Activated T-cell treated with anti-CD3 and anti-CD28 coated beads for 24 hours (primary cell): Measurements from ENCODE around the gene NPIPA2.
"Not testable (repeated sequence)": the region's sequence is repeated elsewhere in the genome, so short reads cannot be mapped to it uniquely, and the experiment has no call there.

Experiments
- DNase-seq: peaks from one replicate; pipeline ENCODE4 v3.0.0-alpha.2; 2020; ENCODE audit warnings: low read depth

Gene NPIPA2

GRCh38 chr16:14742273-14743128 lies at the start of gene NPIPA2:
Gene NPIPA2, plus strand, starts transcription at chr16:14742533. Its CDS starts 5,533 bp downstream, at chr16:14748066.
- not testable (repeated sequence) for DNase-seq

GRCh38 chr16:14694129-14694528 lies 48.2 kb upstream of the NPIPA2 start, which contains the start of gene PLA2G10:
Gene PLA2G10, minus strand, starts transcription at chr16:14694308. Its CDS starts 79 bp downstream, at chr16:14694229.
- DNase-seq: not testable (repeated sequence)

- not testable (repeated sequence) for DNase-seq
Observed at GRCh38 chr16:14701859-14702258, 40.5 kb upstream of the NPIPA2 start.

- not testable (repeated sequence) for DNase-seq
Observed at GRCh38 chr16:14702672-14703071, 39.7 kb upstream of the NPIPA2 start.

GRCh38 chr16:14703156-14704011 lies 38.9 kb upstream of the NPIPA2 start, which contains the start of gene NPIPA3:
Gene NPIPA3, plus strand, starts transcription at chr16:14703411. Its CDS starts 5,533 bp downstream, at chr16:14708944.
- not testable (repeated sequence) for DNase-seq

- DNase-seq: not testable (repeated sequence)
Observed at GRCh38 chr16:14733233-14733632, 9.1 kb upstream of the NPIPA2 start.

GRCh38 chr16:14740832-14741385 lies 1.4 kb upstream of the NPIPA2 start:
- DNase-seq: not testable (repeated sequence)

- DNase-seq: not testable (repeated sequence)
Observed at GRCh38 chr16:14741794-14742193, 539 bp upstream of the NPIPA2 start.

- not testable (repeated sequence) for DNase-seq
Observed at GRCh38 chr16:14773654-14774053, 31.3 kb downstream of the NPIPA2 start.

- not testable (repeated sequence) for DNase-seq
Observed at GRCh38 chr16:14775624-14776023, 33.3 kb downstream of the NPIPA2 start.

- not testable (repeated sequence) for DNase-seq
Observed at GRCh38 chr16:14776763-14777162, 34.4 kb downstream of the NPIPA2 start.

- not testable (repeated sequence) for DNase-seq
Observed at GRCh38 chr16:14779368-14779877, 37.1 kb downstream of the NPIPA2 start.

- not testable (repeated sequence) for DNase-seq
Observed at GRCh38 chr16:14786180-14786579, 43.8 kb downstream of the NPIPA2 start.

GRCh38 chr16:14789577-14789976 lies 47.2 kb downstream of the NPIPA2 start:
- not testable (repeated sequence) for DNase-seq

- DNase-seq: not testable (repeated sequence)
Observed at GRCh38 chr16:14790320-14790956, 48.1 kb downstream of the NPIPA2 start.

- not testable (repeated sequence) for DNase-seq
Observed at GRCh38 chr16:14792914-14793313, 50.6 kb downstream of the NPIPA2 start.

- not testable (repeated sequence) for DNase-seq
Observed at GRCh38 chr16:14797558-14797957, 55.2 kb downstream of the NPIPA2 start.

- DNase-seq: not testable (repeated sequence)
Observed at GRCh38 chr16:14803577-14803976, 61.2 kb downstream of the NPIPA2 start.

GRCh38 chr16:14807184-14807678 lies 64.9 kb downstream of the NPIPA2 start:
- not testable (repeated sequence) for DNase-seq

- DNase-seq: not testable (repeated sequence)
Observed at GRCh38 chr16:14813890-14814289, 71.6 kb downstream of the NPIPA2 start.
